ENCODE measurements around the gene SMS.
A peak's percentile ranks its signal among the peaks of the same experiment; 100 is the strongest.
"Not testable (repeated sequence)": the region's sequence is repeated elsewhere in the genome, so short reads cannot be mapped to it uniquely, and the experiment has no call there.

Gene SMS

DNA sequence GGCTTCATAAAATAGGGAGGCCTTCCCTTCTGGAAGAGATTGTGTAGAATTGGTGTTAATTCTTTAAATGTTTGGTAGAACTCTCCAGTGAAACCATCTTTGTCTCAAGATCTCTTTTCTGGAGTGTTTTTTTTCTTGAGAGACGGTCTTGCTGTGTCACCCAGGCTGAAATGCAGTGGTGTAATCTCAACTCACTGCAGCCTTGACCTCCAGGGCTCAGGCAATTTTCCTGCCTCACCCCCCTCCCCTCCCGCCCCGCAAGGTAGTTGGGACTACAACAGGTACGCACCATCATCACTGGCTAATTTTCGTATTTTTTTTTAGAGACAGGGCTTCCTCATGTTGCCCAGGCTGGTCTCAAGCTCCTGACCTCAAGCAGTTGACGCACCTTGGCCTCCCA is 12.1 kb downstream of the SMS start:
- DNase-seq: no peak

- not testable (repeated sequence) for DNase-seq
These were observed 12.8 kb downstream of the SMS start for GRCh38 chrX:21953195-21953830.

DNA sequence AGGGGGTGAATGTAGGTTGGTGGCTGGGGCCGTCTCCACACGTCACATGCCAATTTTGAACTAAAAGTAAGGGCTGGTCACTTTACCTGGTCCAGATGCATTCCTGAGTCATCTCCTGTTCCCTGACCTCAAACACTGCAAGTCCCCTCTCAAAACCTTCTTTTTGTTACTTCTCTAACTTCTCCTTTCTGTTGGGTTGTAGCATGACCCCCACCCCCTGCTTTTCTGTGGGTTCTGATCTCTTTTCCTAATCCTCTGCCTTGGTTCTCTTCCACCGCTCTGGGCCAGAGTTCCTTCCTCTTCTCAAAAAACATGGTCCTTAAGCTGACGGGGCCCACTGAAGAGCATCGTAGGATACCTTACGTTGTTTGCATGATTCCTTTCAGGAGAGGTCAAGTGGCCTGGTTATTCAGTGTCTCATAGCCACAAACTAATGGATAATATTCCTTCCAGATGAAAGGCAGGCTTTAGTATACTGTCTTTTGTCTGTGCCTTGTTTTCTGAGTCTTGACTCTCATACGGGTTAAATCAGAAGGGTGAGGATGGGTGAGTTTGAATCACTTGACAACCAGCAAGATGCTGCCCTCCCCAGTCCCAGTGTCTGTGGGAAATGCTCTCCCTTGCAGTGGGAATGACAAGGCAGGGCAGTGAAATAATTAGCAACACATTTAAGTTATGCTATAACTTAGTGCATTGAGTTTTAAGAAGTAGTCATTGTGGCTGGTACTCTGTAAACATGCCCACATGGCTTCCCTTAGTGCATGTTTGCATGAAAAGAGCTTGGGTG is 15.1 kb downstream of the SMS start:
- no peak for DNase-seq

GRCh38 chrX:21956783-21957182 is 16.3 kb downstream of the SMS start:
- DNase-seq: no peak

DNA sequence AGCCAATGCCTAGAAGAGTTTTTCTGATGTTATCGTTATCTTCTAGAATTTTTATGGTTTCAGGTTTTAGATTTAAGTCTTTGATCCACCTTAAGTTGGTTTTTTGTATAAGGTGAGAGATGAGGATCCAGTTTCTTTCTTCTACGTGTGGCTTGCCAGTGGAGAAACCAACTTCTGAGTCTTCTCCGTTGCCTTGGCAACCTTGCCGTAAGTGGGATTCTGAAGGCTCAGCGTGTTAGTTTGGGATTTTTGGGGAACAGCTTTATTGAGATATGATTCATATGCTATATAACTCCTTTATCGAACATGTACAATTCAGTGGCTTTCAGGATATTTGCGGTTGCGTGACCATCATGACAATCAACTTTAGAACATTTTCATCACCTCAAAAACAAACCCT is 17.7 kb downstream of the SMS start:
- DNase-seq: no peak

DNA sequence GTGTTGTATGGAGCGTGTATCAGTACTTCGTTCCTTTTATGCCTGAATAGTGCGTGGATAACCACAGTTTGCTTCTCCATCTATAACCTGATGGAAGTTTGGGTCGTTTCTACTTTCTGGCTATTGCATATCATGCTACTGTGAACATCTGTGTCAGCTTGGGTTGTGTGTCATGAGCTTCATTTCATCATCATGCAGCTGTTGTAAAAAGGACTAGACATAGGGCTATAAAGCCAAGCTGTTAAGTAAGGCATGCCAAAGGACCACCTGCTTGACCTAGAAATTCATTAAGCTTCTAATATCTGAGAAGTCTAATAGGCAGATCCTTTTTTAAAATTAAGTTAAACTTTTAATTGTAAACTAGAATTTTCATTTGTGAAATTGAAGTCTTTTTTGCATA is 18.4 kb downstream of the SMS start:
- no peak for DNase-seq

DNA sequence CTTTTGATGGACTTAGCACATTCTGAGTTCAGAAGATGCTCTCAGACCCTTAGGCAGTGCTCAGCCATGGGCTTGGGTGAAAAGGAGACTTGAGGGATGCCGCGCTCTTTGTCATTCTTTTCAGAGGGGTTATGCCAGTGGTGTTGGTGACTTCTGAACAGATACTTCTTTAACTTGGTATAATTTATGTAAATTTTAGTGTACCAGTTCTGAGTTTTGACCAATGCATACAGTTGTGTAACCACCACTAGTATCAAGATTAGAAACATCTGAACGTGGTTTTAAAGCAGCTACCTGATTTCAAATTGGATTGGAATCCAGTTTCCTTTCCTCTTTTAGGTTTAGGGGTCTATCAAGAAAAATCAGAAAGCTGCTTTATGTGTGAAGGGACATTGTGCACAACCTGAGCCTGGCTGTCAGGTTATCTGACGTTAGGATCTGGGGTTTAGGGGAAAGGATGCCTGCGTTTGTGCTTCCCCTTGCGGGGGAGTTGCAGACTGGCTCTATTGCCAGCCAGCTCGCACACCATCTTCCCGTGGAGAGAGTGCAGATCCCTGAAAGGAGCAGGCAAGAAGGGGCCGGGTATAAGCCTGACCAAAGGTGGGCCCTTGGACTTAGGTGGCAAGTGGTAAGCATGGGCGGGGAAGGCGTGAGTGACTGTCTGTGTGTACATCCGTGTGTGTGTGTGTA is 19.0 kb downstream of the SMS start:
- no peak for DNase-seq

DNA sequence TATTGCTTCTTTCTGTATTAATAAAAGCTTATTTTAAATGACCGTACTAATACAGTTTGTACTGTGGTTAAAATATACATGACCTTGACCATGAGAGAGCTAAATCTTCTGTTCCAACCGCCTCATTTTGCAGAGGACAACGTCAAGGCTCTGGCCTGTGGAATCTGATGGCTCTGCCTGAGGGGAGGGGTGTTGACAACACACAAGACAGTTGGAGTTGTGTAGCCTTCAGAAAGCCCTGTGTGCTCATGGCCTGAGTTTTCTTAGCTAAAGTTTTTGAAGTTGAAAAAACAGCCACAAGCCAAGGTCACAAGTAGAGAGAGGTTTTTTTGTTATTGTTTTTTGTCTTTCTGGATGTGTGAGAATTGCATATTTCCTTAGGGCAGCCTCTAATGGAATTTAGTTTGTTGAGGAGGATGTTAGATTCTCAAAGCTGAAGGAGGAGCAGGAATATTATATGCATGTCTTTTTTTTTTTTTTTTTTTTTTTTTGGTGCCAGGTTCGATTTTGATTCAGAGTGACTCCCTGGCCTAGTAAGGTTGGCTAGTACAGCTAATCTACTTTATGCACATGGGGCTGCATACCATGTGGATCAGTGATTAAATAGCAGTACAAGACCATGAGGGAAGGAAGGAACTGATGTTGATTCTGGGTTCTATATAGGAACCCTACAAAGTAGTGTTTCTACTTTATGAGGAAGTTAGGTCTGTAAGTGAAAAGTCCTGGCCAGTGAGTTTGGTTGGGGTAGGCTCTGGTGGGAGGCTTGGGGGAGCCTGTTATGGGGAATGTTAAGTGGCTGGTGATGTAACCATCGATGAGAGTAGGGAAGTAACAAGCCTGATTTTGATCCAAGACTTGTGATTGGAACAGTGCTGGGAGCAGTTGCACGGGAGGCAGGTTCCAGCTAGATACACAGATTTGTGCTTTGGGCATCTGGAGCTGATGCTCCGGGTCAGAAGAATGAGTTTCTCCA is 20.3 kb downstream of the SMS start:
- no peak for DNase-seq

GRCh38 chrX:21962361-21962760 is 21.9 kb downstream of the SMS start:
- no peak for DNase-seq

- no peak for DNase-seq
These were observed 22.8 kb downstream of the SMS start for GRCh38 chrX:21963269-21963668.

DNA sequence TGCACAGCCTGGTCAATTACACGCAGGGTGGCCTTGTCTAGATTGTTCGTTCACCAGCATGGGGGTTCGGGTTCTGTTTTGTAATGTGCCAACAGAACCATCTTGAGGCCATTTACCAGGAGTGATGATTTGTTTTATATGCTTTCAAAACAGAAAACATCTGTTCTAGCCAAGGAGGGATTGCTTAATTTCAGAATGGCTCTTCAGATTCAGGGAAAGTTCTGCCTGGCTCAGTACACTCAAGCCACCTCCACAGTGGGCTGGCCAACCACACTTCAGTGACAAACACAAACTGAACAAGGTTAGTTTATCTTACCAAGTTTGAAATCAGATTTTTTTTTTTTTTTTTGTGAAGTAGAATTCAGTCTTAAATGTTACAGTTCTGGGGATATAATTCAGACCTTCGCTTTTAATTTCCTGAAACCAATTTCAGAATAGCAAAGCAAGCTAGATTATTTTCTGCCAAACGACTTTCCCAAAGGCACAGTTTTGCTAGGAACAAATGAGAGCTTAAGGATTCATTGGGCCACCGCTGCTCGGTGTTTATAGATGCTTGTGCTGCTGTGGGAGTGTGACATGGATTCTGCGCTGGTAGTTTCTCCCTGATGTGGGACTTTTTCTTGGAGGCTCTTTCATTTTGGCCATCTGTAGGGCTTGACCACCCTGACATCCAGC is 23.4 kb downstream of the SMS start:
- DNase-seq: no peak

DNA sequence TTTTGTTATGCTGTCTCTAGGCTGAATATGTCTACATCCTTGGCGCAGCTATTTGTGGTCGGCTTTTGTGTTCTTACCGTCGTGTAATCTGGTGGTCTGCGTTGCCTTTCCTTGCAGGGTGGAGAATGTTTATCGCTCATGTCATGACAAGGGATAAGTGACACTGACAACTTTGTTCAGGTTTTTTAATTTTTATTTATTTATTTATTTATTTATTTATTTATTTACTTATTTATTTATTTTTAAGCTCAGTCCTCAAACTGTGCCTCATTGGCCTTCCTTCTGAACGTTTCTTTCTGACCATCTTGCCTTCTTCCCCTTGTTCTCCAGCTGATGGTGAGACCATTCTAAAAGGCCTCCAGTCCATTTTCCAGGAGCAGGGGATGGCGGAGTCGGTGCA is 26.4 kb downstream of the SMS start:
- DNase-seq: no peak

- no peak for DNase-seq
These were observed 27.8 kb downstream of the SMS start for GRCh38 chrX:21968333-21968732.

- DNase-seq: no peak
These were observed 29.8 kb downstream of the SMS start for GRCh38 chrX:21970326-21970725.

DNA sequence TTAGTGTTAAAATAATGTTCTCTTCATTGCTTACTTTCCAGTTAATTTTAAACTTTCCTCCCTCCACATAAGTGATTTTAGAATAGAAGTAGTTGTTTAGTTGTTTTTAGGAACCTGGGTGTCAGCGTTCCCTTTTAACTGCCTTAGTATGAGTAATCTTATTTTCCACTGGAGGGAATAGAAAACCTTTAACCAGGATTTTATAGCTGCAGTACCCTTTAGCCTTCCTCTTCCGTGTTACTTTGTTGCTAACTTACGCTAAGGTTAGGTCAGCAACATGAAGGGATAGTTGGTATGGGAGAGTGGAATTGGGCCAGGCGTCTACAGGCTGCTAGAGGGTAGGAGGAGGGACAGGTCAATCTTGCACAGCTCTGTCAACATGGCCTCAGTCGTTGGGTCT is 31.5 kb downstream of the SMS start:
- DNase-seq: no peak

DNA sequence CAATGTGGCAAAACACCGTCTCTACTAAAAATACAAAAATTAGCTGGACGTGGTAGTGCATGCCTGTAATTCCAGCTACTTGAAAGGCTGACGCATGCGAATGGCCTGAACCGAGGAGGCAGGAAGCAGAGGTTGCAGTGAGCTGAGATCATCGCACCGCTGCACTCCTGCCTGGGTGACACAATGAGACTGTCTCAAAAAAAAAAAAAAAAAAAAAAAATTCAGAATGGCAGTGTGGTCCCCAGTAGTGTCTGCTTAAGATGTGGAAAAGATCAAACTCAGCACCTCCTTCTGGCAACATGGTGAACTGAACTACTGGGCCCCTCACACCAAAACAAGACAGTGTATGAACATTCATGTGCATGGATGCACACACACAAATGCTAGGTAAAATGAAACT is 32.2 kb downstream of the SMS start:
- peak; percentile 0 for DNase-seq

- DNase-seq: no peak
These were observed 33.0 kb downstream of the SMS start for GRCh38 chrX:21973321-21974010.

- no peak for DNase-seq
These were observed 33.5 kb downstream of the SMS start for GRCh38 chrX:21974011-21974385.

GRCh38 chrX:21975242-21975641 is 34.7 kb downstream of the SMS start:
- DNase-seq: no peak

DNA sequence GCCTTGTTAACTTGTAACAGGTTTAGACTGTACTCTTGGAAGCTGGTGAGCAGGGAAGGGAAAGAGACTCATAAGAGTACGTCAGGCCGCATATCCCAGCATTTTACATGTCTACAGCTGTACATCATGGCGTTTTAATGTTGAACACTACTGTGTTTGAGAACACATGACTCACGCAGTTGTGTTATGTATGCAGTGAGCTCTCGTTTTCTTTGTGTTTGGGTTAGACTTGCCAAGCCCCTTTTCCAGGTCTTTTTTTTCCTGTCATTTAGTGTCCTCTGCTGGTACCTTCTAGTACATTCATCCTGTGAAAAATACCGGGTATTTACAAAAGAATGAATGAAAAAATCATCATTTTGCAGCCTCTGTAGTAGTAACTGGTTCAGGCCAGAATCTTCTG is 35.3 kb downstream of the SMS start:
- DNase-seq: no peak

DNA sequence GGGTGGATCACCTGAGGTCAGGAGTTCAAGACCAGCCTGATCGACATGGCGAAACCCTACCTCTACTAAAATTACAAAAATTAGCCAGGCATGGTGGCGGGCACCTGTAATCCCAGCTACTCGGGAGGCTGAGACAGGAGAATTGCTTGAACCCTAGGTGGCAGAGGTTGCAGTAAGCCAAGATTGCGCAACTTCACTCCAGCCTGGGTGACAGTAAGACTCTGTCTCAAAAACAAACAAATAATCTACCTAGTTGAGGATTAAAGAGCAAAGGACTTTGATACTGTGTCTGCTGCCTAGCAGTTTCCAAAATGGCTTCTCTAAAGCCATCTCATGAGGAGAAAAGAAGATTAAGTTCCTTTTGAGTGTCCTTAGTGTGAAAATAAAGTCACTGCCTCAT is 37.8 kb downstream of the SMS start:
- no peak for DNase-seq

GRCh38 chrX:21982311-21982710 is 41.8 kb downstream of the SMS start:
- no peak for DNase-seq

Measured in effector CD8-positive, alpha-beta T cell (primary cell).